Renal cortex interstitium (tissue), 11 donors: ENCODE results near the gene ZFPL1. TPM values are rescaled to one million over a fixed set of nuclear protein-coding genes. Genes with fewer than 3 reads are reported as not detected.
"Not testable (repeated sequence)": the region's sequence is repeated elsewhere in the genome, so short reads cannot be mapped to it uniquely, and the experiment has no call there.

Experiments
- DNase-seq, 11 donors: peaks; one replicate each; pipeline ENCODE4 v3.0.0-alpha.2; 2013; ENCODE audit warnings: low read depth in 9 of 11, low spot score in 4 of 11; ENCODE audit errors: extremely low read depth in 1 of 11
- polyA plus RNA-seq, 3 donors: library from polyadenylated mRNA; unstranded; fragments of 120-200 nt; gene quantifications; one replicate each; pipeline ENCODE4 v1.2.1, GENCODE V29; 2013; ENCODE audit not compliant: insufficient read length in 3 of 3

Gene ZFPL1
- polyA plus RNA-seq, 3 donors = 26.6 to 38.4 (median 30.7) TPM

- no peak for DNase-seq
Observed at GRCh38 chr11:65109231-65110198, 25.5 kb downstream of the ZFPL1 start.

GRCh38 chr11:65110354-65110861 lies 26.4 kb downstream of the ZFPL1 start:
- peak in 8 of 11 donors; percentile 60 to 83 (median 69) for DNase-seq

DNA sequence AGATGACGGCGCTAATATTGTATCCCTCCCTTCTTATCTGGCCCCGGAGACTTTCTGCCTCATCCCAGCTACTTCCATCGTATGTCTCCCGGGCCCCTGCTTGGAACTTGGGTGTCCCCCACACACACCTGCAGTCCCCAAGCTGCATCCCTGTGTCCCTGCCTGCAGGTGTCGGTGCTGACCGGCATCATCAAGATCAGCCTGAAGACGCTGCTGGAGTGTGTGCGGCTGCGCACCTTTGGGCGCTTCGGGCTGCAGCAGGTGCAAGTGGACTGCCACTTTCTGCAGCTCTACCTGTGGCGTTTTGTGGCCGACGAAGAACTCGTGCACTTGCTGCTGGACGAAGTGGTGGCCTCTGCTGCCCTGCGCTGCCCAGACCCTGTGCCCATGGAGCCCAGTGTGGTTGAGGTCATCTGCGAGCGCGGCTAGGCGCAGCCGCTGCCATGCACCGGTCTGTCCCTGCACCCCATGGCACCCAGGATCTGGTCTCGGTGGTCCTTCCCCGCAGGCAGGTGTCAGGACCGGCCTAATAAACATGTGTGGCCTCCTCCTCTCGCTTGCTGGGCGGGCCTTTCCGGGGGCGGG lies 27.2 kb downstream of the ZFPL1 start:
- DNase-seq = no peak

GRCh38 chr11:65111744-65112545 lies 27.9 kb downstream of the ZFPL1 start, which contains the start of gene TM7SF2:
TM7SF2 (plus strand) TSS chr11:65111872; CDS start chr11:65112016, 144 bp downstream.
- DNase-seq = peak; percentile 64 to 95 (median 88)

DNA sequence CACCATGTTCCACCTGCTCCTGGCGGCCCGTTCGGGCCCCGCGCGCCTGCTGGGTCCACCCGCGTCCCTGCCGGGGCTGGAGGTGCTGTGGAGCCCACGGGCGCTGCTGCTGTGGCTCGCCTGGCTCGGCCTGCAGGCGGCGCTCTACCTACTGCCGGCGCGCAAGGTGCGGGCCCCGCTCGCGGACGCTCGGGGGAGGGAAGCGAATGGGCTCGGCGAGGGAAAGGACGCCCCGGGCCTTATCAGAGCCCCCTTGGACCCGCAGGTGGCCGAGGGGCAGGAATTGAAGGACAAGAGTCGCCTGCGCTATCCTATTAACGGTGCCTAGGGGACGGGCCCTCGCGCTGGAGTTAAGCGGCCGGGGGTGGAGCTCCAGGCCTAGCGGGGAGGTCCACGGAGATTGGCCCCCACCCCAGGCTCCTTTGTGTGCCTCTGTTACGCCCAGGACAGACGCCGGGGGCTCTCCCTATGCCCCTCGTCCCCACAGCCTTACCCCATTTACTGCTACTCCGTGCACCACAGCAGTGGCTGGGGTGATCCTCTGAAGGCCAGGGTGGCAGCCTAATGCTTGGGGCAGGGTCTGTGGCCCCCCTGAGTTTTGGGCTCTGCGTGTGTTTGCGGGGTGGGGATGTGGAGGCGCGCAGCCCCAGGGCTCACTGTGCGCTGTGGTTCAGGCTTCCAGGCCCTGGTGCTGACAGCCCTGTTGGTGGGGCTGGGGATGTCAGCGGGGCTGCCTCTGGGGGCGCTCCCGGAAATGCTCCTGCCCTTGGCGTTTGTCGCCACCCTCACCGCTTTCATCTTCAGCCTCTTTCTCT lies 28.7 kb downstream of the ZFPL1 start:
- no peak for DNase-seq

- DNase-seq = no peak
Observed at GRCh38 chr11:65113361-65113756, 29.3 kb downstream of the ZFPL1 start.

GRCh38 chr11:65113839-65114238 lies 29.8 kb downstream of the ZFPL1 start:
- DNase-seq = no peak

- no peak for DNase-seq
Observed at GRCh38 chr11:65114538-65115171, 30.6 kb downstream of the ZFPL1 start.

DNA sequence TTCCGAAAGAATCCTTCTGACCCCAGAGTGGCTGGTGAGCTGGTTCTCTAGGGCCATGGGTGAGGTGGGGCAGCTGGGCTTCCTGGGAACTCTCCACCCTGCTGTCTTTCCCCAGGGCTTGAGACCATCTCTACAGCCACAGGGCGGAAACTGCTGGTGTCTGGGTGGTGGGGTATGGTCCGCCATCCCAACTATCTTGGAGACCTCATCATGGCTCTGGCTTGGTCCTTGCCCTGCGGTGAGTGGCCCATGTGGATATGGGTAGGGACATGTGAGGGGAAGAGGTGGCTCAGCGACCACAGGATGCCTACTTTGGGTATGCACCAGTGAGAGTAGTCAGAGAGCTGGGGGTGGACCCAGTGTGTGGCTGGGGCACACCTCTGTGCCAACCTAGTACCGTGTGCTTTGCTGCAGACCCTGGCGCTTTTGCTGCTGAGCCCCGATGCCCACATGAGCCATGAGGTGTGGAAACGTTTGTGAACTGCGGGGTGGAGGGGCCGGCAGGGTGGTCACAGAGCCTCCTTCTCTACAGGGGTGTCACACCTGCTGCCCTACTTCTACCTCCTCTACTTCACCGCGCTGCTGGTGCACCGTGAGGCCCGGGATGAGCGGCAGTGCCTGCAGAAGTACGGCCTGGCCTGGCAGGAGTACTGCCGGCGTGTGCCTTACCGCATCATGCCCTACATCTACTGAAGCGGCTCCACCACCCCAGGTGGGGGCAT lies 31.5 kb downstream of the ZFPL1 start:
- no peak for DNase-seq

DNA sequence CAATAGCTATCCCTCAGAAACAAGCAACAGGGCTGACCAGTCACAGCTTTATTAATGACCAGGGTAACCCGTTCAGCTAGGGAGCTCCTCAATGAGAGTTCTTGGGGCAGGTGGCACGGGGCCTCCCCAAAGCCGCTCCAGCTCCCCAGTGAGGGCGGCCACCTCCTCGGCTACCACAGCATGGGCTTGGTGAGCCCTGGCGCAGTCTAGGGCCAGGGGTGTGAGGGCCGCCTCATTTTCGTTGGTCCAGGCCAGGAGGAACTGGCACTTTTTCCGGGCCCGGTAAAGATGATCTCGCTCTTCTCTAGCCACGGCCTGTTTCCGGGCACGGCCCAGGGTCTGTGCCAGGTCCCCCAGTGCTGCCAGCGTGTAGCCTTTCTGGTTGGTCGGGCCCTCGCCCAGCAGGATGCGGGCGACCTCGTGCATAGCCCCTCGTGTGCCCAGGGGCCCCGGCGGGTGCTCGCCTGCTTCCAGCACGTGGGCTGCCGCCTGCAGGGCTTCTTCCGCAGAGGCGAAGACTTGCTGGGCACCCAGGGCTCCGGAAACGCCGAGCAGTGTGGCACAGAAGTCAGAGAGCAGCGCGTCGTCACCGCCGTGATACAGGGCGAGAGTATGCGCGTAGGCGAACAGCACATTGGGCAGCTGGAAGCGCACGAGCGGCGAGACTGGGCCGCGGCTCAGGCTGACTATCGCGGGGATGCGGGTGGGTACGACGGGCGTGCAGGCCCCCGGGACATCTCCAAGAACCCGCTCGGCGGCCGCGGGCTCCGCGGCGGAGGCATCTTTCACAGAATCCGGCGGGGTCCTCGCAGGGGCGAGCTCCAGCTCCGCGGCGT lies 32.6 kb downstream of the ZFPL1 start:
- DNase-seq = no peak

DNA sequence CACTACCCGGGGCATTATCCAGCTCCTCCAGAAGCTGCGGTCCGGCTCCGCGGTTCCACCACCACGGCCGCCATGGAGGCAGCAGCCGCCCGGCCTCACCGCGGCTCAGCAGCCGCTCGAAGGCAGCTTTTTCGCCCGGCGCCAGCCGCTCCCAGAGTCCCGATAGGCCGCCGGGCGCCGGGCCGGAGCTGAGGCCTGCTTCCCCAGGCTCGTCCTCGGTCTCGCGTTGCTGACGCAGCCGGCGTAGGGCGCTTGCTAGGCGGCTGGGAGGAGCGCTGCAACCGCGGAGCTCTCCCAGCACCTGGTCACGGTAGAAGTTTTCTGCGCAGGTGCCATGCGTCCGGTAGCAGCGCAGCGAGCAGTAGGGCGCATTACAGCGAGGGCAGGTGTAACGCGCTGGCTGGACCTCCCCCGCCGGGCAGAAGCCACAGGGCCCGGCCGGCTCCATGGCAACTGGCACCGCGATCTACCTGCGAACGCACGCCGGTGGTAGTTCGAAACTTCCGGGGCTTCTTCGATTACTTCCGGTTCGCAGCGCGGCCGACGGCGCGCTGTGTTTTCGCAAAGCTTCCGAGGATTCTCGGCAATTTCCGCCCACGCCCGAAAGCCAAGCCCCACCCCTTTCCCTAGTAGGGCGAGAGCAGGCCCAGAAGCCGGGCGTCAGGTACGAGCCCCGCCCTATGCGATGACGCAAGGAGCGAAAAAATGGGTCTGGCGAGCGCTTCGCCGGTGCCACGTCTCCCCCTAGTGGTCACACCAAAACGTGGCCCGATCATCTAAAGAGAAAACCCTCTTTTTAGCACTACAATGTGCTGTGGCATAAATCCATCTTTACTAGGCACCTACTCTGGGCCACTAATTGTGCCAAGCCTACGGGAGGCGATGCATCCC lies 33.4 kb downstream of the ZFPL1 start, which contains the start of gene ZNHIT2:
Gene ZNHIT2 (minus strand): TSS at position 496 of the 891 bp plus-strand sequence. CDS start 48 bp downstream, at position 448.
- DNase-seq = peak; percentile 96 to 99 (median 98)

GRCh38 chr11:65118097-65118837 lies 34.2 kb downstream of the ZFPL1 start:
- DNase-seq = no peak

DNA sequence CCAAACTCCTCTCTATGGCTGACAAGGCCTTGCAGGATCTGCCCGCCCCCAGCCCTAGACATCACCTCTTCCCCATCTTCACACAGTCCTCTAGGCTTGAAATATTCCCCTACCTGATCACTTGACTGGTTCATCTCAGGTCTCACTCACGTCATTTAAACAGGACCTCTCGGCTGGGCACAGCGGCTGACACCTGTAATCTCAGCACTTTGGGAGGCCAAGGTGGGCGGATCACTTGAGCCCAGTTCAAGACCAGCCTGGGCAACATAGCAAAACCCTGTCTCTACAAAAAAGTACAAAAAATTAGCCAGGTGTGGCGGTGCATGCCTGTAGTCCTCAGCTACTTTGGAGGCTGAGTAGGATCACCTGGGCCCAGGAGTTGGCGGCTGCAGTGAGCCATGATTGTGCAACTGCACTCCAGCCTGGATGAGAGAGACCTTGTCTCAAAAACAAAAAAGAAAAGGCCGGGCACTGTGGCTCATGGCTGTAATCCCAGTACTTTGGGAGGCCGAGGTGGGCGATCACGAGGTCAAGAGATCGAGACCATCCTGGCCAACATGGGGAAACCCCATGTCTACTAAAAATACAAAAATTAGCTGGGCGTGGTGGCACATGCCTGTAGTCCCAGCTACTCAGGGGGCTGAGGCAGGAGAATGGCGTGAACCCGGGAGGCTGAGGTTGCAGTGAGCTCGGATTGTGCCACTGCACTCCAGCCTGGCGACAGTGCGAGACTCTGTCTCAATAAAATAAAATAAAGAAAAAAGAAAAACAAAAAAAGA lies 35.1 kb downstream of the ZFPL1 start:
- not testable (repeated sequence) for DNase-seq

- no peak for DNase-seq
Observed at GRCh38 chr11:65119670-65119995, 35.6 kb downstream of the ZFPL1 start.
